ENCODE measurements around the gene F3. TPM values are rescaled to one million over a fixed set of nuclear protein-coding genes. Genes with fewer than 3 reads are reported as not detected.

F3 gene
- total RNA-seq, 2 experiments from 2014 or later = not detected

DNA sequence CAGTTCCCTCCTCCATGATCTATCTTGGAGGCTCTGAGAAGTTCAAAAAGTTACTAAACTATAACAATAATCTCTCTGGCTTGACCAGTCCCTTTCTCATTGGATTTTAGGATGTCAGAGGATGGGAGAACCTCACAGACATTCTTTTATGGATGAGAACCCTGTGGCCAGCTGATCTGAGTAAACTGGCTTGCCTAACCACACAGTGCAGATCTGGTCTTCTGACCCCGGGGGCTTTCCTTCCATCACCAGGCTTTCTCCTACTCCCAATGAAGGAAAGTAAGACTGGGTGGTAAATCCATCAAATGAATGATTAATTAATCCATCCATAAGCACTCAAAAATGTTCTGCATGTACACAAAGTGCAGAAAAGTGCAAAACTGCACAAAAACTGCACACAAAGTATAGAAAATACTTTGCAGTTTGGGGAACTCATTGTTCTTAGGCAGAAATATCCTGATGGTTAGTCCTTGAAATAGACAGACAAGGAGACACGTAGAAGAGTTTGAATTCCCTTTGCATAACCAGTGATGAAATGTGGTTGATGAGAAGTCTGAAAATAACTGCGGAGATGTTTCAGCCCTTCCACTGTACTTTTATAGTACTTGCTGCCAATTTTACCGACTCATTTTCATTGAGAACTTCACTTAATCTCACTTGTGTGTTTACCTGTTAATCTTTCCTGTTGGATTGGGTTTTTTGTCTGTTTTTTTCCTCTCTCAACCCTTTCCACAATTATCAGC, 2.5 kb upstream of the F3 start:
- DNase-seq (no peak), ATAC-seq (no peak)
- peaks cover 53% of the 10 kb centered on the region for H3K27me3 Mint-ChIP-seq
- POLR2A ChIA-PET = no interaction called here
- peaks cover 17% of the 10 kb centered on the region for H3K4me1 Mint-ChIP-seq (ENCODE audit: low read depth)
- H3K9me3 Mint-ChIP-seq = no peaks in the 10 kb centered on the region
- H3K4me3 Mint-ChIP-seq = no peak overlapping the region
- TF ChIP-seq, protein P1, sequence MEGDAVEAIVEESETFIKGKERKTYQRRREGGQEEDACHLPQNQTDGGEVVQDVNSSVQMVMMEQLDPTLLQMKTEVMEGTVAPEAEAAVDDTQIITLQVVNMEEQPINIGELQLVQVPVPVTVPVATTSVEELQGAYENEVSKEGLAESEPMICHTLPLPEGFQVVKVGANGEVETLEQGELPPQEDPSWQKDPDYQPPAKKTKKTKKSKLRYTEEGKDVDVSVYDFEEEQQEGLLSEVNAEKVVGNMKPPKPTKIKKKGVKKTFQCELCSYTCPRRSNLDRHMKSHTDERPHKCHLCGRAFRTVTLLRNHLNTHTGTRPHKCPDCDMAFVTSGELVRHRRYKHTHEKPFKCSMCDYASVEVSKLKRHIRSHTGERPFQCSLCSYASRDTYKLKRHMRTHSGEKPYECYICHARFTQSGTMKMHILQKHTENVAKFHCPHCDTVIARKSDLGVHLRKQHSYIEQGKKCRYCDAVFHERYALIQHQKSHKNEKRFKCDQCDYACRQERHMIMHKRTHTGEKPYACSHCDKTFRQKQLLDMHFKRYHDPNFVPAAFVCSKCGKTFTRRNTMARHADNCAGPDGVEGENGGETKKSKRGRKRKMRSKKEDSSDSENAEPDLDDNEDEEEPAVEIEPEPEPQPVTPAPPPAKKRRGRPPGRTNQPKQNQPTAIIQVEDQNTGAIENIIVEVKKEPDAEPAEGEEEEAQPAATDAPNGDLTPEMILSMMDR (IDR thresholded peaks at IDR 0.05) = no peak
- H3K36me3 Mint-ChIP-seq (ENCODE audit: low read depth) = no peaks in the 10 kb centered on the region
- intact Hi-C loops (cut with micrococcal nuclease) = no loop called here
- H3K27ac Mint-ChIP-seq = no peak overlapping the region
- CTCF ChIA-PET = no interaction called here

DNA sequence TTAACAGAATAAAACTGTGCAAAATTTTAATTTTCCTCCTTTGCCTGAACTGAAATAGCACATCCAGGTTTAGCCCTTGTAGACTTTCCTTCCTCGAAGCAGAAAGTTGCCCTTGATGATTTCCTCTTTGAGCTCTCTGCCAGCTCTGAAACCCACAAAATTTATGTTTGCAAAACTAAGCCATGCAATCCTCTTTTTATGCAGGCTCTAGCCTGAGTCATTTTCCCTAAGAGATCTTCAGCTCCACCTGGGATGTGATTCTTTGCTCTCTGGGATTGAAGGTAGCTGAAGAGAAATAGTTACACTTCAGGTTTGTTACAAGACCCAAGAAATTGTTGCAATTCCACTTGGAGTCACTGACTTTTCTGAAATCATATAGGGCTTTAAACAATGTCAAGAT, 1.4 kb upstream of the F3 start:
- intact Hi-C loops (cut with micrococcal nuclease) = no loop called here
- Mint-ChIP-seq H3K4me1 (ENCODE audit: low read depth) (peaks cover 17% of the 10 kb centered on the region), H3K27me3 (peaks cover 59% of the 10 kb centered on the region), H3K9me3 (no peaks in the 10 kb centered on the region), H3K27ac (no peak overlapping the region), H3K4me3 (peak overlapping the region; percentile 75), H3K36me3 (ENCODE audit: low read depth) (no peaks in the 10 kb centered on the region)
- CTCF ChIA-PET = interaction anchor here (1.0 kb wide), 1 partner anchor 62 kb away, joined by 3 read pairs; no protein-coding TSS in a partner anchor
- POLR2A ChIA-PET = no interaction called here
- no peak for ATAC-seq
- TF ChIP-seq, protein P1 (IDR thresholded peaks at IDR 0.05) = no peak
- no peak for DNase-seq

DNA sequence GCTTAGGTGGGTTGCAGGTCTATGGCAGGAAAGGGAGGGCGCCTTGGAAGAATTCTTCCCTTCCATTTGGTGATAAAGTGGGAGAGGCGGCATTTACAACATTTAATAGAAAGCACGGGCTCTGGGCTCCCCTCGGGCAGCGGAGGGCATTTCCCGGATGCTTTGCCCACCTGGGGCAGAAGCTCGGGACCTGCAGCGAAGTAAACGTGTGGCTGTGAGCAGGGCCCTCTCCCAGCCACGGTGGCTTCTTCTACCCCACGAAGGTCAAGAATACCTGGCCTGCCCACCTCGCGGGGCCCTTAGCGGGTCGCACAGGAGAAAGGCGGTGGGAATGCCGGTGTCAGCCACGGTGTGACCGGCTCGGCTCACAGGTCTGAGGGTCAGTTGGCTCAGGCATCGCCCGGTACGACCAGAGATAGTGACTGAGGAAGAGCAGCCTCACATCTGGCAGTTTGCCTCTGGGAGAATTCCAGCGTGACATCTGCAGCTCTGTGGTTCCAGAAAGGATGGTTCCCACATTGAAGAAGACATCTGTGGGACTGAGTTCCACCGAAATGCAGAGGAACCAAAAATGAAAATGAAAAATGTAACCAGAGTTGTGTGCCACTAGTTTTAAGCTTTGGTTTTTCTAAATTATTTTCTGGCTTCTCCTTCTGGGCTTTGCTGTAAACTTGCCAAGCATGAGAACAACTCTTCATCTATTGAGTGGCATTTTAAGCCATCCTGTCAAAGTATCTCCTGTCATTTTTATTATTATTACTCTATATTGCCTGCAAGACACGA, 720 bp upstream of the F3 start:
- Mint-ChIP-seq H3K27me3 (peaks cover 61% of the 10 kb centered on the region), H3K36me3 (ENCODE audit: low read depth) (no peaks in the 10 kb centered on the region), H3K9me3 (no peaks in the 10 kb centered on the region), H3K4me3 (peak overlapping the region; percentile 75), H3K27ac (no peak overlapping the region), H3K4me1 (ENCODE audit: low read depth) (peaks cover 17% of the 10 kb centered on the region)
- ATAC-seq (peak; percentile 35), DNase-seq (no peak)
- intact Hi-C loops (cut with micrococcal nuclease) = no loop called here
- TF ChIP-seq, protein P1 (IDR thresholded peaks at IDR 0.05) = no peak
- CTCF ChIA-PET = interaction anchor here (1.0 kb wide), 1 partner anchor 62 kb away, joined by 3 read pairs; no protein-coding TSS in a partner anchor
- POLR2A ChIA-PET = no interaction called here

DNA sequence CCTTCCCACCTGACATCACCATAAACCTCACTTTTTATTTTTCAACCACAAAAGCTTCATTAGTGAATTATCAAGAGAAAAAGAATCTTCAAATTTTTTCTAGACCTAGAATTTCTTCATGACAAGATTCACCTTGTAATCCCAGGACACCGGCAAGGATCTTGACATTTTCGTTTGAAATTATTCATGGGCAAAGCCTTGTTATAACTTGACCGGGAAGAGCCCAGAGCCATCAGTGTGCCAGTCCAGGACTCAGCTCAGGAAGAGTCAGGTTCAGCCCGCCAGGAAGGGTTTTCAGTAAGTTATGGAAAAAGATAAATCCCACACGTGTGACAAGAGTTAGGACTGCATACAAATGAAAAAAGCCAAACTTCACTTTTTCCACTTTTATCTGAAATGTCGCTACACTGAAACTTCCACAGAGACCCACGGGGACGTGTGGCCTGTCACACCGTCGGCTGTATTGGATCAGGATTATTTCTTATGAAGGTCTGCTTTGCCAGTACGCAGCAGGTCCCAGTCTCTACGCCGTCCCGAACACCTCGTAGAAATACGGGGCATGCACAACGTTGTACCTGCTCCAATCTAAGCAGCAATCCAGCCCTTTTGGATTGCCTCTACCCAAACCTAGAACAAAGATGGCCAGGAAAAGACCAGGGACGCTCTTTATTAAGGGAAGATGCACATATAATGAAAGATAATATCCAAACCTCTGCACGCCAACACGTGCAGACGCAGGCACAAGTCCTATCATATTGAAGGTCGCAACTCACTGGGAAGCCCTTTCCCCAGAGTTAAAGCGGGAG, 916 bp downstream of the F3 start:
- CTCF ChIA-PET = no interaction called here
- peak overlapping the region; percentile 75 for H3K4me3 Mint-ChIP-seq
- no peaks in the 10 kb centered on the region for H3K9me3 Mint-ChIP-seq
- DNase-seq (no peak), ATAC-seq (no peak)
- no peaks in the 10 kb centered on the region for H3K36me3 Mint-ChIP-seq (ENCODE audit: low read depth)
- H3K27ac Mint-ChIP-seq = no peak overlapping the region
- TF ChIP-seq, protein P1 (IDR thresholded peaks at IDR 0.05) = no peak
- intact Hi-C loops (cut with micrococcal nuclease) = no loop called here
- POLR2A ChIA-PET = interaction anchor here (0.7 kb wide), 1 partner anchor 515 kb away, joined by 3 read pairs; no protein-coding TSS in a partner anchor
- peaks cover 17% of the 10 kb centered on the region for H3K4me1 Mint-ChIP-seq (ENCODE audit: low read depth)
- peaks cover 56% of the 10 kb centered on the region for H3K27me3 Mint-ChIP-seq

All from activated CD8-positive, alpha-beta T cell treated with anti-CD3 and anti-CD28 coated beads for 36 hours (primary cell).